Measurements from ENCODE around the gene ERCC8.

Gene ERCC8

DNA sequence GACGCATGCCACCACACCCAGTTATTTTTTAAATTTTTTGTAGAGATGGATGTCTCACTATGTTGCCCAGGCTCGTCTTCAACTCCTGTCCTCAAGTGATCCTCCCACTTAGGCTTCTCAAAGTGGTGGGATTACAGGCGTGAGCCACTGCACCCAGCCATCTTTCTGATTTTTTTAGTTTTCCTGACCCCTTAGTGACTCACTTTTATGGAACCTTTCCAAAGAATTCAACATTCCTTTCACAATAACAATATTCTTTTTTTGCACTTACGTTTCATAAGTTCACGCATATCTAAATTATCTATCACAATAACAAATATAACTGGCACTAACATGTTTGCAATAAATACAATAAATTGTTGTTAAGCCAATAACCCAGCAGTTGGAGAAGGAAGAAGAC lies 109.3 kb downstream of the ERCC8 start:
- no peak for DNase-seq (ENCODE audit: low spot score)

DNA sequence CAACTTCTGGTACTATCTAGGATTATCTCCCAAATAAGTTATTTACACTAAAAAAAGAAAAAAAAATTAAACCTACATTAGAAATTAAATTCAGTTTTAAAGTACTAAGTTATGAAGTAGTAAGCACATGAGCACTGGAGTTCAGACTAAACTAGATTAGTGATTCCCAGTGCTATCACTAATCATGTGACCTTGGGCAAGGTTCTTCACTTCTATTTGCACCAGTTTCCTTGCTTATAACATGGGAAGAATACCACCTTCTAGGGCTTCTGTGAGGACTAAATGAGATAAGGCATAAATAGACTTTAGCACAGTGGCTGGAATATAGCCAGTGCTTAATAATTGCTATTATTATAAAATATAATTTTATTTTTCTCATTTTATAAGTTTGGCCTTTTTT lies 111.3 kb downstream of the ERCC8 start:
- DNase-seq (ENCODE audit: low spot score): no peak

DNA sequence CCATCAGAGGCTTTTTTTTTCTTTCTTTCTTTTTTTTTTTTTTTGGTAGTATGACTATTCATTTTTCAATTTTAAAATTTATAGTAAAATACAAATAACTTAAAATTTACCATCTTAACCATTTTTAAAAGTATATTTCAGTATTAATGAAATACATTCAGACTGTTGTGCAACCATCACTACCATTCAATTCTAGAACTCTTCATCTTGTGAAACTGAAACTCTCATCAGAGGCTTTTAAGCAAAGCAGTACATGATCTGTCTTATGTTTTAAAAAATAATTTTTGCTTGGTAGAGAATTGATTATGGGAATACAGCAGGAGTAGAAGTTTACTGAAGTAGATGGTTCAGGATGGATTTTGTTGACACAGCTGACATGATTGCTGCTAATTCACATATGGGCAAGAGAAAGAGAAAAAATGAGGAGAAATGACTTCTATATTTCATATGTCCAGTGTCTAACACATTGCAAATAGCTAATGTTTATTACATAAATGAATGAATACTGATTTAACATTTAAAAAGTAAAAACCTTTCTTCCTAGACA lies 114.2 kb downstream of the ERCC8 start:
- DNase-seq (ENCODE audit: low spot score): no peak

DNA sequence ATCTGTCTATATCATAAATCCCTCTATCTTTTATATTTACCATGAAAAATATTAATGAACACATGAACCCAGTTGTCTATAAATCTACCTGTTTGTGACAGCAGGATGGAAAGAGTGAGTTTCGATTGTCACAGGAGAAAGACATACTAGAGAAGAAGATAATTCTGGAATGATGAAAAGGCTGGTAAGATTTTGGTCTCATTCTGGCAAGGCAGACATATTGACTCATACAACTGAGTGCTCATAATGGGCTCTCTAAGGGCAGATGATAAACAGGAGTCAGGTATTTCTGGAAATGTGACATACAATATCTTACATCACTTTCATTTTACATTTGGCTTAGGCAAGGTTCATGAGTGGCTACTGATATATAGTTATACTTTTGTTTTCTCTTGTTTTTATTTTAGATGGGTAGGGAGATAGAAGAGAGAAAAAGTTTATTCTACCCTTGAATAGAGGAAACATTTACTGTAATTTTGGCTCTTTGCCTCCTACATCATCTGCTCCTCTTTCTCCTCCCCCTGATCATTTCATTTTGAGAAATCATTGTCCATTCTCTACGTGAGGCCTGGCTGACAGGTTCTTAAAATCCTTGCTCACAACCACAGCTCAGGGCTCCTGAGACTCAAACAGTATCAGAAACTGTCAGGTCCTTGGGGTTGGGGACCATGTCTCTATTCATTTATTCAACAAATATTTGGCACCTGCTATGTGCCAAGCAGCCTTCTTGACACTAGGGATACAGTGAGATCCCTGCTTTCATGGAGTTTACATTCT lies 115.2 kb downstream of the ERCC8 start:
- no peak for DNase-seq (ENCODE audit: low spot score)

DNA sequence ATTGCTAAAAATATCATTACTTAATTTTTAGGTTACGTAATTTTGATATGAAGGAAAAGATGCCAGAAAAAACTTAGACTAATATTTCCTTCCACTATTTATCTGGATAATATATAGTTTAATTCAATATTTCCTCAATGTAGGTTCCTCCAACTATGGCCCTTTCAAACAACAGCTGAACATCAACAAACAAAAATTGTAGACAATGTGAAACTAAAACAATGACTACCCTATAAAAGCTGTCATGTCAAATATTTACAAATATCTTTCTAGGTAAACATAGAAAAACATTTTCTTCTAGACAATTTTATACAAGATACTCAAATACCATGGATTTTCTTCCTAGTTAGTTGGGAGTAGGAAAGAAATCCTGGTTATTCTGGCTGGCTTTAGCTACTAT lies 117.7 kb downstream of the ERCC8 start:
- no peak for DNase-seq (ENCODE audit: low spot score)

DNA sequence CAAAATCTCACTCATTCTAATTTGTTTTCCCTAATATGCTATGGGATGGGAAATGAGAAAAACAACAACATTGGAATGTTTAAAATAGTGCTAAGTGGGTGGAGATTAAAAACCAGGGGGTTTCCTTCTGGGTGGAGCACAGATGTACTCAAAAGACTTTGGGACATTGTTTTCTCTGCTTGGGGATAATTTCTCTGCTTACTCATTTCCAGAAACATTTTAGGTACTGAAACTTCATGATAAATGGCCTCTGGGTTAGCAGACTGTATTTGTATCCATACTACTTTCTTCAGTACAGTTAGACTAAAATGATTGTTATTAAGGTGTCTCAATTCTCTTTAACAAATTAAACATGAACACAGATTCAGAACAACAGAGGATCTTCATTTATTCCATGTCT lies 118.2 kb downstream of the ERCC8 start:
- no peak for DNase-seq (ENCODE audit: low spot score)
